Fibroblast of lung (primary cell): ENCODE results near the gene MRTFA. TPM values are rescaled to one million over a fixed set of nuclear protein-coding genes. Genes with fewer than 3 reads are reported as not detected.

ENCODE experiments used
- DNase-seq, 2 donors: peaks; one replicate each; pipeline versions ENCODE4 v3.0.0 to v3.0.0-alpha.2; 2010; ENCODE audit warnings: low read depth in 2 of 2
- H2AFZ ChIP-seq: 2 replicates; pipeline ENCODE4 v1.5.1; 2012; ENCODE audit warnings: low read length, control low read depth, inconsistent platforms
- H3K27ac ChIP-seq: 2 replicates; pipeline ENCODE4 v1.5.1; 2011; ENCODE audit warnings: low read length, control low read depth; ENCODE audit not compliant: insufficient read depth
- H3K27me3 ChIP-seq: 2 replicates; pipeline ENCODE4 v1.5.1; 2011; ENCODE audit warnings: mild to moderate bottlenecking, low read length; ENCODE audit not compliant: control insufficient read depth, insufficient read depth
- H3K36me3 ChIP-seq: 2 replicates; pipeline ENCODE4 v1.5.1; 2011; ENCODE audit warnings: low read length; ENCODE audit not compliant: control insufficient read depth, insufficient read depth
- H3K4me1 ChIP-seq: 2 replicates; pipeline ENCODE4 v1.5.1; 2011; ENCODE audit warnings: low read length; ENCODE audit not compliant: control insufficient read depth, insufficient read depth; ENCODE audit errors: extremely low read depth
- H3K4me2 ChIP-seq: 2 replicates; pipeline ENCODE4 v1.5.1; 2011; ENCODE audit warnings: low read length, control low read depth; ENCODE audit not compliant: insufficient read depth; ENCODE audit errors: extremely low read depth
- H3K4me3 ChIP-seq, 4 experiments: fragments of 200-600 bp in 1 of 4; sonication (generic) in 1 of 4; replicated peaks in 1 of 4; 2 replicates each; pipeline ENCODE4 v1.5.1; 2011 to 2016; ENCODE audit warnings: low read length in 4 of 4, low read depth in 3 of 4, mild to moderate bottlenecking in 3 of 4, control low read depth in 2 of 4, inconsistent platforms in 1 of 4, mixed read lengths in 1 of 4; ENCODE audit not compliant: insufficient read depth in 1 of 4; ENCODE audit errors: control extremely low read depth in 1 of 4
- H3K79me2 ChIP-seq: 2 replicates; pipeline ENCODE4 v1.5.1; 2012; ENCODE audit warnings: mild to moderate bottlenecking, low read length, inconsistent platforms; ENCODE audit not compliant: control insufficient read depth, insufficient read depth
- H3K9ac ChIP-seq: 2 replicates; pipeline ENCODE4 v1.5.1; 2011; ENCODE audit warnings: mild to moderate bottlenecking, low read length, control low read depth; ENCODE audit not compliant: insufficient read depth
- H3K9me3 ChIP-seq: 2 replicates; pipeline ENCODE4 v1.5.1; 2012; ENCODE audit warnings: low read depth, low read length; ENCODE audit not compliant: control insufficient read depth, insufficient read depth
- H4K20me1 ChIP-seq: 2 replicates; pipeline ENCODE4 v1.5.1; 2011; ENCODE audit warnings: low read length; ENCODE audit not compliant: control insufficient read depth, insufficient read depth; ENCODE audit errors: extremely low read depth
- EZH2 ChIP-seq: IDR thresholded peaks from 2 replicates; pipeline ENCODE4 v1.5.1; 2012; ENCODE audit warnings: low read length, control low read depth, mild to moderate bottlenecking; ENCODE audit errors: missing control alignments
- polyA plus RNA-seq, 2 donors: library from polyadenylated mRNA; depleted of rRNA in 1 of 2; stranded (reverse) in 1 of 2; unstranded in 1 of 2; fragments of >200 nt; gene quantifications; 2 replicates each; pipeline ENCODE4 v1.2.1, GENCODE V29; 2011 to 2012; ENCODE audit warnings: missing spikeins in 1 of 2
- total RNA-seq: library from RNA; depleted of rRNA; stranded (reverse); fragments of >200 nt; gene quantifications from 2 replicates; pipeline ENCODE4 v1.2.1, GENCODE V29; 2014
- TF ChIP-seq, protein P1 (sequence below), 2 donors: IDR thresholded peaks in 1 of 2; conservative IDR thresholded peaks in 1 of 2; 1 replicate in 1 of 2; 2 replicates in 1 of 2; pipeline ENCODE4 v1.5.1; 2011 to 2012; ENCODE audit warnings: low read length in 2 of 2, control low read depth in 1 of 2, inconsistent platforms in 1 of 2, low read depth in 1 of 2, mild to moderate bottlenecking in 1 of 2

Gene MRTFA
- total and polyA plus RNA-seq, 2 donors (not counting 1 experiment from before 2014, with no cell fraction given): 7.6 to 23.0 TPM

DNA sequence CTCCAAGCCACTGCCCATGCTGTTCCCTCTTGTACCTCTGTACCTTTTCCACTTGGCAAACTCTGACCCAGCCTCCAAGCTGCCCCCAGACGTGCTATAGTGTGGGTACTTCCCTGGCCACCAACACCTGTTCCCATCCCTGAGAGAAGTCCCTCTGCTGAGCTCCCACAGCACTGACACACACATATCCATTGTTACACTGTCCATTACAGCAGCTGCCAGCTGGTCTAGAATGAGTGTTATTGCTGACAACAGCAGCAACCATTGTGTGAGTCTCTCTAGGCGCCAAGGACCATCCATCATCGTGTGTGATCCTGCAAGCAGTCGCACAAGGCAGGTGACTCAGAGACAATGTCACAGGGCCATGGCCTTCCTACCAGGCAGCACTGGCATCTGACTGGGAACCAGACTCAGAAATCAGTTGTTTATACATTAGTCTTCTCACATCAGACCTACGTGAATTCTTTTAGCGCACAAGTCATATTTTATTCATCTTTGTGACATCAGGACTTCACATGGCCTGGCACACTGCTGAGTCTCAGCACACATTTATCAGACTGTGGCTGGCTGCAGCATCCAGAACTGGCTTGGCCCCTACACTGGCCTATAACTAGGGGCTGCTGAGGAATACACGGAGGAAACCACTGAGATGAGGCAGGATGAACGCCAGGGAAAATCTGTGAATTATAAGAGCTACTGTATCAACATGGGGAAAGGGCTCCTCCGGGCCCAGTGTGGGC, 209.8 kb downstream of the MRTFA start:
- Histone ChIP-seq H3K9me3 (no peaks in the 10 kb centered on the region), H3K4me1 (no peaks in the 10 kb centered on the region), H3K4me2 (no peak overlapping the region), H3K79me2 (no peaks in the 10 kb centered on the region), H3K27me3 (no peaks in the 10 kb centered on the region), H2AFZ (no peak overlapping the region), H3K36me3 (peaks cover 39% of the 10 kb centered on the region), H4K20me1 (no peaks in the 10 kb centered on the region), H3K27ac (no peak overlapping the region), H3K9ac (no peak overlapping the region), H3K4me3 (no peak overlapping the region)
- peak; percentile 55 to 85 for DNase-seq
- TF ChIP-seq, protein P1, sequence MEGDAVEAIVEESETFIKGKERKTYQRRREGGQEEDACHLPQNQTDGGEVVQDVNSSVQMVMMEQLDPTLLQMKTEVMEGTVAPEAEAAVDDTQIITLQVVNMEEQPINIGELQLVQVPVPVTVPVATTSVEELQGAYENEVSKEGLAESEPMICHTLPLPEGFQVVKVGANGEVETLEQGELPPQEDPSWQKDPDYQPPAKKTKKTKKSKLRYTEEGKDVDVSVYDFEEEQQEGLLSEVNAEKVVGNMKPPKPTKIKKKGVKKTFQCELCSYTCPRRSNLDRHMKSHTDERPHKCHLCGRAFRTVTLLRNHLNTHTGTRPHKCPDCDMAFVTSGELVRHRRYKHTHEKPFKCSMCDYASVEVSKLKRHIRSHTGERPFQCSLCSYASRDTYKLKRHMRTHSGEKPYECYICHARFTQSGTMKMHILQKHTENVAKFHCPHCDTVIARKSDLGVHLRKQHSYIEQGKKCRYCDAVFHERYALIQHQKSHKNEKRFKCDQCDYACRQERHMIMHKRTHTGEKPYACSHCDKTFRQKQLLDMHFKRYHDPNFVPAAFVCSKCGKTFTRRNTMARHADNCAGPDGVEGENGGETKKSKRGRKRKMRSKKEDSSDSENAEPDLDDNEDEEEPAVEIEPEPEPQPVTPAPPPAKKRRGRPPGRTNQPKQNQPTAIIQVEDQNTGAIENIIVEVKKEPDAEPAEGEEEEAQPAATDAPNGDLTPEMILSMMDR (conservative IDR thresholded peaks at IDR 0.05 in 1 of 2, IDR thresholded peaks at IDR 0.05 in 1 of 2; ENCODE audit: low read depth in 1 of 2, low read length in 2 of 2): no peak
- TF ChIP-seq EZH2: no peak

DNA sequence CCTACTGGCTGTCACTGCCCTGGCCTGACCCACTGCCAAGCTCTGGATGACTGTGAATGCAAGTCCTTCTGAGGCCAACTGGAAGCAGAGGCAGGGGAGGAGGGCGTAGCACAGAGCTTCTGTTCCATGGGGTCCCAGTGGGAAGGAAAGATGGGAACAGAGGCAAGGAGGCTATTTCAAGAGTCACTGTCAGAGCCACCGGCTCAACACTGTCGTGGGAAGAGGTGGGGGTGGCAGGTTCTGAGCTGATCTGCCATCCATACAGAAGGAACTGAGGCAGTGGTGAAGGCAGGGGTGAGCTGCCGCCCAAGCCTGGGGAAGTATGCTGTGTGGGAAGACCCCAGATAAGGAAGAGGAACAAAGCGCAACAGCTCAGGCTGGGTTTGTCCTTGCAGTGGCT, 211.4 kb downstream of the MRTFA start:
- H4K20me1 ChIP-seq: no peaks in the 10 kb centered on the region
- no peak overlapping the region for H3K27ac ChIP-seq
- no peaks in the 10 kb centered on the region for H3K79me2 ChIP-seq
- no peak overlapping the region for H3K4me3 ChIP-seq
- no peaks in the 10 kb centered on the region for H3K4me1 ChIP-seq
- H3K27me3 ChIP-seq: no peaks in the 10 kb centered on the region
- no peaks in the 10 kb centered on the region for H3K9me3 ChIP-seq
- H2AFZ ChIP-seq: no peak overlapping the region
- no peak for DNase-seq
- peaks cover 41% of the 10 kb centered on the region for H3K36me3 ChIP-seq
- TF ChIP-seq, protein P1 (conservative IDR thresholded peaks at IDR 0.05 in 1 of 2, IDR thresholded peaks at IDR 0.05 in 1 of 2; ENCODE audit: low read depth in 1 of 2, low read length in 2 of 2): no peak
- TF ChIP-seq EZH2: no peak
- H3K4me2 ChIP-seq: no peak overlapping the region
- no peak overlapping the region for H3K9ac ChIP-seq

DNA sequence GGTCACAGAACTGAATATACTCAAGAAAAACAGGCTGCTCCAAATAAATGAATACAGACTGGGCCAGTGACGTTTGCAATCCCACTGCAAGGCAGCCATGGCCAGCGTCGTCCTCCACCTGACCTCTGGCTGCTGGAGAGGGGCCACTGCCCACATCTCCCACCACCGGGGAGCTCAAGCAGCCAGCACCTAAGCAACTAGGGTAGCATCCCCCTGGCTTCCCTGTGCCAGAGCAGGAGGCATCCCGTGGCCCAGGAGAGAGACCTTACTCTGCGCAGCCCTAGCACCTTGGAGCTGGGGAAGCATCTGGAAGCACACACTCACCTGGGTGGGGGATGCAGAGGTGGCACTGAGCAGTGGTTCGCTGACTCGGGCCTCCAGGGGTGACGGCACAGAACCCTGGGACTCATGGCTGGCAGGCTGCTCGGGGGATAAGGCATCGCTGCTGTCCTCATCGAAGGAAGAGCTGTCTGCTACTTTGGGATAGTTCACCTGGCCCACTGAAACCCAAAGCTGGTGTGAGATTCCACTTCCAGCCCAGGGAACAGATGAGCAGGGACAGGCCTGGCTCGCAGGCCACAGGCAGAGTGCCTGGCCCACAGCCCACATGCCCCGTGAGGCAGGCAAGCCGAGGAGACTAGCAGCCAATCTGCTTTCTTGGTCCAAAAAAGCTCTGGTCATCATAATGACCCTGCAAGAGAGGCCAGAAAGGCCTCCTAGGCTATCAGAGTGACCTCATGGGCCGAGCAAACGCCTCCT, 212.5 kb downstream of the MRTFA start:
- Histone ChIP-seq H3K27me3 (no peaks in the 10 kb centered on the region), H3K4me2 (no peak overlapping the region), H2AFZ (no peak overlapping the region), H3K4me1 (no peaks in the 10 kb centered on the region), H3K79me2 (no peaks in the 10 kb centered on the region), H3K9ac (no peak overlapping the region), H4K20me1 (no peaks in the 10 kb centered on the region), H3K4me3 (no peak overlapping the region), H3K9me3 (no peaks in the 10 kb centered on the region), H3K27ac (no peak overlapping the region), H3K36me3 (peaks cover 40% of the 10 kb centered on the region)
- DNase-seq: no peak
- no peak for TF ChIP-seq EZH2
- TF ChIP-seq, protein P1 (conservative IDR thresholded peaks at IDR 0.05 in 1 of 2, IDR thresholded peaks at IDR 0.05 in 1 of 2; ENCODE audit: low read depth in 1 of 2, low read length in 2 of 2): no peak
